ENCODE measurements around the gene CXCR4. TPM values are rescaled to one million over a fixed set of nuclear protein-coding genes. Genes with fewer than 3 reads are reported as not detected.
A peak's percentile ranks its signal among the peaks of the same experiment; 100 is the strongest.

The CXCR4 gene
- total and polyA plus RNA-seq, 5 donors from 2014 or later: 536 to 2,224 (median 590) TPM

DNA sequence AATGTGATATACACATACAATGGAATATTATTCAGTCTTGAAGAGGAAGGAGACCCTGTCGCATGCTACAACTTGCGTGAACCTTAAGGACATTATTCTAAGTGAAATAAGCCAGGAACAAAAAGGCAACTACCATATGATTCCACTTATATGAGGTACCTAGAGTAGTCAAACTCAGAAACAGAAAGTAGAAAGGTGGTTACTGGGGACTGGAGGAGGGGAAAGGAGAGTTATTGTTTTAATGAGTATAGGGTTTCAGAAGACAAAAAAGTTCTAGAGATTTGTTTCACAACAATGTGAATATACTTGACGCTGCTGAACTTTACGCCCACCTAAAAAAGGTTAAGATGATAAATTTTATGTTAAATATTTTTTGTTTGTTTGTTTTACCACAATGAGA lies 47.0 kb downstream of the CXCR4 start:
- no peaks in the 10 kb centered on the region for H3K9me3 ChIP-seq (ENCODE audit: control insufficient read depth in 2 of 2, low read length in 2 of 2)
- ATAC-seq (ENCODE audit: low read depth in 2 of 2) (no peak), DNase-seq (peak in 1 of 3 donors; percentile 29)
- peaks cover 9% of the 10 kb centered on the region for H3K4me1 ChIP-seq (ENCODE audit: control insufficient read depth, insufficient read depth, low read length, poor library complexity, severe bottlenecking)
- H3K4me3 Mint-ChIP-seq: no peak overlapping the region
- H3K36me3 Mint-ChIP-seq: no peaks in the 10 kb centered on the region
- H3K27me3 Mint-ChIP-seq: no peaks in the 10 kb centered on the region
- no peaks in the 10 kb centered on the region for H3K36me3 ChIP-seq (ENCODE audit: control insufficient read depth, insufficient read depth, low read length)
- peaks cover 0 to 6% (median 2%) of the 10 kb centered on the region in 7 donors for H3K9me3 Mint-ChIP-seq
- H3K27ac ChIP-seq (ENCODE audit: insufficient read depth, low read length, poor library complexity, severe bottlenecking): no peak overlapping the region
- peaks cover 8 to 24% (median 17%) of the 10 kb centered on the region in 4 donors for H3K4me1 Mint-ChIP-seq
- no peaks in the 10 kb centered on the region for H3K27me3 ChIP-seq (ENCODE audit: control insufficient read depth, insufficient read depth, low read length)
- H3K27ac Mint-ChIP-seq: no peak overlapping the region
- H3K4me3 ChIP-seq (ENCODE audit: low read depth, low read length): no peak overlapping the region

GRCh38 chr2:136069773-136070172 lies 48.2 kb downstream of the CXCR4 start:
- Histone ChIP-seq H3K36me3 (ENCODE audit: control insufficient read depth, insufficient read depth, low read length) (no peaks in the 10 kb centered on the region), H3K4me1 (ENCODE audit: control insufficient read depth, insufficient read depth, low read length, poor library complexity, severe bottlenecking) (peaks cover 20% of the 10 kb centered on the region), H3K9me3 (ENCODE audit: control insufficient read depth in 2 of 2, low read length in 2 of 2) (no peaks in the 10 kb centered on the region), H3K27me3 (ENCODE audit: control insufficient read depth, insufficient read depth, low read length) (no peaks in the 10 kb centered on the region), H3K4me3 (ENCODE audit: low read depth, low read length) (no peak overlapping the region), H3K27ac (ENCODE audit: insufficient read depth, low read length, poor library complexity, severe bottlenecking) (no peak overlapping the region)
- DNase-seq: no peak
- Mint-ChIP-seq H3K27ac (peak overlapping the region in 1 of 3 donors; percentile 69), H3K4me1 (peaks cover 13 to 35% (median 25%) of the 10 kb centered on the region in 4 donors), H3K36me3 (no peaks in the 10 kb centered on the region), H3K4me3 (no peak overlapping the region), H3K27me3 (no peaks in the 10 kb centered on the region), H3K9me3 (peaks cover 0 to 6% (median 2%) of the 10 kb centered on the region in 7 donors)
- no peak for ATAC-seq (ENCODE audit: low read depth in 2 of 2)

- H3K4me3 ChIP-seq (ENCODE audit: low read depth, low read length): peak overlapping the region; percentile 21
- H3K36me3 ChIP-seq (ENCODE audit: control insufficient read depth, insufficient read depth, low read length): no peaks in the 10 kb centered on the region
- H3K9me3 Mint-ChIP-seq: peaks cover 0 to 8% (median 2%) of the 10 kb centered on the region in 7 donors
- peak overlapping the region; percentile 64 to 70 (median 69) for H3K27ac Mint-ChIP-seq
- DNase-seq (peak in 1 of 3 donors; percentile 78), ATAC-seq (ENCODE audit: low read depth in 2 of 2) (peak; percentile 72 to 76)
- H3K9me3 ChIP-seq (ENCODE audit: control insufficient read depth in 2 of 2, low read length in 2 of 2): no peaks in the 10 kb centered on the region
- H3K4me3 Mint-ChIP-seq: peak overlapping the region in 1 of 4 donors; percentile 33
- peaks cover 13 to 44% (median 29%) of the 10 kb centered on the region in 4 donors for H3K4me1 Mint-ChIP-seq
- H3K4me1 ChIP-seq (ENCODE audit: control insufficient read depth, insufficient read depth, low read length, poor library complexity, severe bottlenecking): peaks cover 23% of the 10 kb centered on the region
- no peaks in the 10 kb centered on the region for H3K27me3 ChIP-seq (ENCODE audit: control insufficient read depth, insufficient read depth, low read length)
- H3K27me3 Mint-ChIP-seq: no peaks in the 10 kb centered on the region
- H3K27ac ChIP-seq (ENCODE audit: insufficient read depth, low read length, poor library complexity, severe bottlenecking): no peak overlapping the region
- H3K36me3 Mint-ChIP-seq: no peaks in the 10 kb centered on the region
Observed at GRCh38 chr2:136068581-136069227, 49.2 kb downstream of the CXCR4 start.

DNA sequence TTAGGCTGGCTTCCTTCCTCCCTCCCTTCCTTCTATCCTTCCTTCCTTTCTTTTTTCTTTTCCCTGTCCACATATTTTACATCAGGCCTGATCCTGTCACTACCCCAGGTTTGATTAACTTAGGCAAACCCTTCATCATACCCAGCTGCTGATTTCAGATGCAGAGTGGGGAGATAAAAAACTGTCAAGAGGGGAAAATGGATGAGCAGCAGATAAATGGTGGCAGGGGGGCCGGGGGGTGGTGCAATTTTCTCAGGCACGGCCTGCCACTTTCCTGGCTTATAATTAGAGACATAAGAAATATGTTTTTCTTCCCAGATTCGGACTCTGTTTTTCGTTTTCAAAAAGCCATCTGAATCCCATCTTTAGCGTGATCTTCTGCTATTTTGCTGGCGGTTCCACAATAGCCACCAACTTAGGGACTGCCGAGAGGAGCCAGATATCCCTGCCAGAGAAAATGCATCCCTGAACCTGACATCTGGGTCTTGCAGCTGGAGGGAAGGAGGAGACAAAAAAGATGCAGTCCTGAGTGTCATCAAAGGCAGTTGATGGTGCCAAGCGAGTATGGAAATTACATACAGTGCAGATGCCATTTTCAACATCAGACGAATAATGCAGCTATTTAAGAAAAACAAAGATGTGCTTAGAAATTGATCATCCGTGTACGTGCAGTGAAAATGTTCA lies 49.9 kb downstream of the CXCR4 start:
- Histone ChIP-seq H3K27me3 (ENCODE audit: control insufficient read depth, insufficient read depth, low read length) (no peaks in the 10 kb centered on the region), H3K27ac (ENCODE audit: insufficient read depth, low read length, poor library complexity, severe bottlenecking) (no peak overlapping the region), H3K9me3 (ENCODE audit: control insufficient read depth in 2 of 2, low read length in 2 of 2) (no peaks in the 10 kb centered on the region), H3K4me3 (ENCODE audit: low read depth, low read length) (peak overlapping the region; percentile 21), H3K4me1 (ENCODE audit: control insufficient read depth, insufficient read depth, low read length, poor library complexity, severe bottlenecking) (peaks cover 23% of the 10 kb centered on the region), H3K36me3 (ENCODE audit: control insufficient read depth, insufficient read depth, low read length) (no peaks in the 10 kb centered on the region)
- Mint-ChIP-seq H3K27me3 (no peaks in the 10 kb centered on the region), H3K36me3 (peaks cover 3% of the 10 kb centered on the region), H3K27ac (peak overlapping the region; percentile 69 to 77 (median 70)), H3K4me3 (no peak overlapping the region), H3K9me3 (peaks cover 0 to 4% (median under 1%) of the 10 kb centered on the region in 7 donors), H3K4me1 (peaks cover 13 to 48% (median 29%) of the 10 kb centered on the region in 4 donors)
- no peak for DNase-seq
- no peak for ATAC-seq (ENCODE audit: low read depth in 2 of 2)

- H3K4me1 Mint-ChIP-seq: peaks cover 14 to 49% (median 29%) of the 10 kb centered on the region in 4 donors
- no peaks in the 10 kb centered on the region for H3K27me3 ChIP-seq (ENCODE audit: control insufficient read depth, insufficient read depth, low read length)
- H3K27me3 Mint-ChIP-seq: no peaks in the 10 kb centered on the region
- no peak overlapping the region for H3K27ac Mint-ChIP-seq
- ATAC-seq (ENCODE audit: low read depth in 2 of 2) (peak in 1 of 2 donors; percentile 16), DNase-seq (no peak)
- no peaks in the 10 kb centered on the region for H3K36me3 ChIP-seq (ENCODE audit: control insufficient read depth, insufficient read depth, low read length)
- no peaks in the 10 kb centered on the region for H3K9me3 ChIP-seq (ENCODE audit: control insufficient read depth in 2 of 2, low read length in 2 of 2)
- no peak overlapping the region for H3K27ac ChIP-seq (ENCODE audit: insufficient read depth, low read length, poor library complexity, severe bottlenecking)
- peaks cover 23% of the 10 kb centered on the region for H3K4me1 ChIP-seq (ENCODE audit: control insufficient read depth, insufficient read depth, low read length, poor library complexity, severe bottlenecking)
- no peak overlapping the region for H3K4me3 ChIP-seq (ENCODE audit: low read depth, low read length)
- peaks cover 4% of the 10 kb centered on the region for H3K36me3 Mint-ChIP-seq
- peaks cover 0 to 4% (median 2%) of the 10 kb centered on the region in 7 donors for H3K9me3 Mint-ChIP-seq
- no peak overlapping the region for H3K4me3 Mint-ChIP-seq
Observed at GRCh38 chr2:136067459-136067858, 50.5 kb downstream of the CXCR4 start.

- H3K27me3 Mint-ChIP-seq: no peaks in the 10 kb centered on the region
- peak overlapping the region; percentile 52 to 76 (median 55) for H3K27ac Mint-ChIP-seq
- ATAC-seq (ENCODE audit: low read depth in 2 of 2) (no peak), DNase-seq (no peak)
- peaks cover 0 to 2% (median 0%) of the 10 kb centered on the region in 7 donors for H3K9me3 Mint-ChIP-seq
- H3K4me1 ChIP-seq (ENCODE audit: control insufficient read depth, insufficient read depth, low read length, poor library complexity, severe bottlenecking): peaks cover 23% of the 10 kb centered on the region
- no peak overlapping the region for H3K27ac ChIP-seq (ENCODE audit: insufficient read depth, low read length, poor library complexity, severe bottlenecking)
- peaks cover 13% of the 10 kb centered on the region for H3K36me3 Mint-ChIP-seq
- H3K27me3 ChIP-seq (ENCODE audit: control insufficient read depth, insufficient read depth, low read length): no peaks in the 10 kb centered on the region
- H3K4me3 ChIP-seq (ENCODE audit: low read depth, low read length): no peak overlapping the region
- H3K4me3 Mint-ChIP-seq: no peak overlapping the region
- H3K9me3 ChIP-seq (ENCODE audit: control insufficient read depth in 2 of 2, low read length in 2 of 2): no peaks in the 10 kb centered on the region
- H3K4me1 Mint-ChIP-seq: peaks cover 18 to 57% (median 32%) of the 10 kb centered on the region in 4 donors
- H3K36me3 ChIP-seq (ENCODE audit: control insufficient read depth, insufficient read depth, low read length): no peaks in the 10 kb centered on the region
Observed at GRCh38 chr2:136065907-136066306, 52.0 kb downstream of the CXCR4 start.

- peaks cover 13% of the 10 kb centered on the region for H3K36me3 Mint-ChIP-seq
- Histone ChIP-seq H3K27ac (ENCODE audit: insufficient read depth, low read length, poor library complexity, severe bottlenecking) (no peak overlapping the region), H3K27me3 (ENCODE audit: control insufficient read depth, insufficient read depth, low read length) (no peaks in the 10 kb centered on the region), H3K36me3 (ENCODE audit: control insufficient read depth, insufficient read depth, low read length) (no peaks in the 10 kb centered on the region), H3K4me3 (ENCODE audit: low read depth, low read length) (no peak overlapping the region), H3K4me1 (ENCODE audit: control insufficient read depth, insufficient read depth, low read length, poor library complexity, severe bottlenecking) (peaks cover 23% of the 10 kb centered on the region), H3K9me3 (ENCODE audit: control insufficient read depth in 2 of 2, low read length in 2 of 2) (no peaks in the 10 kb centered on the region)
- ATAC-seq (ENCODE audit: low read depth in 2 of 2): peak; percentile 30 to 46
- DNase-seq: no peak
- no peaks in the 10 kb centered on the region for H3K27me3 Mint-ChIP-seq
- H3K9me3 Mint-ChIP-seq: peaks cover 0 to 2% (median 0%) of the 10 kb centered on the region in 7 donors
- peak overlapping the region; percentile 52 to 76 (median 55) for H3K27ac Mint-ChIP-seq
- peak overlapping the region in 2 of 4 donors; percentile 23 to 26 for H3K4me3 Mint-ChIP-seq
- peaks cover 18 to 57% (median 31%) of the 10 kb centered on the region in 4 donors for H3K4me1 Mint-ChIP-seq
Observed at GRCh38 chr2:136065384-136065783, 52.6 kb downstream of the CXCR4 start.
